GM23248 (cell line): ENCODE data around the gene GADD45G.

Experiments
- EZH2 ChIP-seq: fragments of 200-600 bp; sonication (generic); IDR thresholded peaks from 2 replicates; pipeline ENCODE4 v1.6.1; 2018; ENCODE audit warnings: antibody characterized with exemption, mild to moderate bottlenecking; ENCODE audit not compliant: insufficient read depth, poor library complexity, severe bottlenecking
- EZH2phosphoT487 ChIP-seq: fragments of 200-600 bp; sonication (generic); IDR thresholded peaks from 2 replicates; pipeline ENCODE4 v1.6.1; 2018; ENCODE audit warnings: antibody characterized with exemption, moderate library complexity, mild to moderate bottlenecking, low read depth; ENCODE audit not compliant: insufficient read depth

- TF ChIP-seq EZH2 = no peak
- TF ChIP-seq EZH2phosphoT487 = no peak
These were observed 11.6 kb downstream of the GADD45G start for GRCh38 chr9:89616411-89616810.
